ENCODE results near the gene LACTBL1. TPM values are rescaled to one million over a fixed set of nuclear protein-coding genes. Genes with fewer than 3 reads are reported as not detected.
"Not testable (repeated sequence)": the region's sequence is repeated elsewhere in the genome, so short reads cannot be mapped to it uniquely, and the experiment has no call there.

Gene LACTBL1
- total RNA-seq, 1 experiment from 2014 or later, result not detected

DNA sequence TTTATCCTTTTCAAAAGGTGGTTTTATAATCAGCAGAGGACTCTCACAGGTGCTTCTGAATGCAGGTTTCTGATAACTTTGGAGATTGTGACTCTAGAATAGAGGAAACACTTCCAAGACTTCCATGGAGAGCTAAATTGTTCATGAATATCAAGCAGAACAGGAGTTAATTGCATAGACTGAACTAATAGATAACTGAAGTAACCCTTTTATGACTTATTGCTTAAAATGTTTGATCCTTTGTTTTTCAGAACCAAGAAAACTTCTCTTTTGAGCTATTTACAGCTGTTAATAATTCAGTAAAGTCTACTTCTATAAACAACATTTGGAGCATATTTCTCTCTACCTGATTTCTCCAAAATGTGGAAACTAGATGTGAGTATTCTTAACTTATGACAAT, 23.1 kb upstream of the LACTBL1 start:
- H3K27ac ChIP-seq (ENCODE audit: insufficient read length, low read depth, low read length), result no peak overlapping the region
- no peaks in the 10 kb centered on the region for H3K79me2 ChIP-seq (ENCODE audit: insufficient read depth, low read length)
- no peak overlapping the region for H4K8ac ChIP-seq (replicated peaks; ENCODE audit: insufficient read length, low read depth, low read length)
- no peak overlapping the region for H3T11ph ChIP-seq (ENCODE audit: low read length)
- no peak overlapping the region for H3K56ac ChIP-seq (ENCODE audit: insufficient read length, low read depth, low read length)
- peaks cover 12% of the 10 kb centered on the region for H3K9me3 ChIP-seq (ENCODE audit: control insufficient read depth, low read depth, low read length)
- no peak overlapping the region for H3K18ac ChIP-seq (ENCODE audit: insufficient read length, low read depth, low read length)
- H2BK120ac ChIP-seq (ENCODE audit: low read depth, low read length, poor library complexity, severe bottlenecking), result no peak overlapping the region
- H3K27me3 ChIP-seq (ENCODE audit: insufficient read depth, low read length), result no peaks in the 10 kb centered on the region
- H2BK15ac ChIP-seq (ENCODE audit: low read depth, low read length), result no peak overlapping the region
- H2AK5ac ChIP-seq (ENCODE audit: insufficient read length, low read length), result no peak overlapping the region
- H3K4me3 Mint-ChIP-seq, result no peak overlapping the region
- H3K9ac ChIP-seq (ENCODE audit: extremely low read depth, insufficient read length, low read length), result no peak overlapping the region
- no peak overlapping the region for H4K5ac ChIP-seq (ENCODE audit: insufficient read length, low read depth, low read length)
- H3K79me1 ChIP-seq (ENCODE audit: insufficient read depth, low read depth, low read length, poor library complexity, severe bottlenecking), result no peaks in the 10 kb centered on the region
- H3K36me3 Mint-ChIP-seq (ENCODE audit: insufficient read depth in 1 of 3, low read depth in 3 of 3), result peaks cover 3 to 10% (median 9%) of the 10 kb centered on the region in 3 experiments
- no peak for DNase-seq
- no peak overlapping the region for H4K91ac ChIP-seq (ENCODE audit: insufficient read length, low read depth, low read length)
- no peak overlapping the region for H2AFZ ChIP-seq (ENCODE audit: low read length)
- no peaks in the 10 kb centered on the region for H3K23me2 ChIP-seq (ENCODE audit: insufficient read length, low read depth, low read length, poor library complexity, severe bottlenecking)
- no peaks in the 10 kb centered on the region for H4K20me1 ChIP-seq (ENCODE audit: control insufficient read depth, insufficient read depth, insufficient read length)
- H3K4me1 ChIP-seq (ENCODE audit: insufficient read depth, low read length), result no peaks in the 10 kb centered on the region
- peaks cover 32 to 36% of the 10 kb centered on the region in 2 experiments for H3K9me3 Mint-ChIP-seq
- no peak overlapping the region for H3K4me2 ChIP-seq (ENCODE audit: insufficient read depth, insufficient read length, low read length)
- no peak overlapping the region for H3K27ac Mint-ChIP-seq
- no peaks in the 10 kb centered on the region; the same call in 1 of the 2 replicates for H3K27me3 Mint-ChIP-seq (ENCODE audit: low read depth)
- no peak overlapping the region for H2BK20ac ChIP-seq (ENCODE audit: low read depth, low read length, poor library complexity, severe bottlenecking)
- TF ChIP-seq, protein P1, sequence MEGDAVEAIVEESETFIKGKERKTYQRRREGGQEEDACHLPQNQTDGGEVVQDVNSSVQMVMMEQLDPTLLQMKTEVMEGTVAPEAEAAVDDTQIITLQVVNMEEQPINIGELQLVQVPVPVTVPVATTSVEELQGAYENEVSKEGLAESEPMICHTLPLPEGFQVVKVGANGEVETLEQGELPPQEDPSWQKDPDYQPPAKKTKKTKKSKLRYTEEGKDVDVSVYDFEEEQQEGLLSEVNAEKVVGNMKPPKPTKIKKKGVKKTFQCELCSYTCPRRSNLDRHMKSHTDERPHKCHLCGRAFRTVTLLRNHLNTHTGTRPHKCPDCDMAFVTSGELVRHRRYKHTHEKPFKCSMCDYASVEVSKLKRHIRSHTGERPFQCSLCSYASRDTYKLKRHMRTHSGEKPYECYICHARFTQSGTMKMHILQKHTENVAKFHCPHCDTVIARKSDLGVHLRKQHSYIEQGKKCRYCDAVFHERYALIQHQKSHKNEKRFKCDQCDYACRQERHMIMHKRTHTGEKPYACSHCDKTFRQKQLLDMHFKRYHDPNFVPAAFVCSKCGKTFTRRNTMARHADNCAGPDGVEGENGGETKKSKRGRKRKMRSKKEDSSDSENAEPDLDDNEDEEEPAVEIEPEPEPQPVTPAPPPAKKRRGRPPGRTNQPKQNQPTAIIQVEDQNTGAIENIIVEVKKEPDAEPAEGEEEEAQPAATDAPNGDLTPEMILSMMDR (conservative IDR thresholded peaks at IDR 0.05), result no peak
- H2BK12ac ChIP-seq (ENCODE audit: insufficient read length, low read depth, low read length), result no peak overlapping the region
- H3K14ac ChIP-seq (ENCODE audit: insufficient read depth, low read length), result no peak overlapping the region
- no peak overlapping the region for H3K4ac ChIP-seq (ENCODE audit: low read depth, low read length)
- no peak overlapping the region for H3K23ac ChIP-seq (ENCODE audit: insufficient read length, low read depth, low read length)
- H3K4me1 Mint-ChIP-seq, result no peaks in the 10 kb centered on the region
- no peak overlapping the region for H2BK5ac ChIP-seq (ENCODE audit: insufficient read length, low read length)

DNA sequence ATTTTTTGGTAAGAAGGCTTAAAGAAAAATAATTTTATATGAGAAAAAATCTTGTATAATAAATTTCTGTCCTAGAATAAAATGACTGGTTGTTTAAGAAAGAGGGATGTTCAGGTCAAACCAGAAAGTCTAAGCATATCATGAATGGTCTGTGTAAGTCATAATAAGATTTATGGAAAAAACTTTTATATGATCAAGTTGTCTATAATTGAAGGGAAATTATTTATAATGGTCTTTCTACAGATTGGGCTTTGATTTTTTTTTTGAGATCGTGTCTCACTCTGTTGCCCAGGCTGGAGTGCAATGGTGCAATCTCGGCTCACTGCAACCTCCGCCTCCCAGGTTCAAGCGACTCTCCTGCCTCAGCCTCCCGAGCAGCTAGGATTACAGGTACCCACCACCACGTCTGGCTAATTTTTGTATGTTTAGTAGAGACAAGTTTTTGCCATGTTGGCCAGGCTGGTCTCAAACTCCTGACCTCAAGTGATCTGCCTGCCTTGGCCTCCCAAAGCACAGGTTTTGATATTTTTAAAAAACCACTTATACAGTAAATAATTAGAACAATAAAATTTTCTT, 20.6 kb upstream of the LACTBL1 start:
- H3K56ac ChIP-seq (ENCODE audit: insufficient read length, low read depth, low read length); H4K5ac ChIP-seq (ENCODE audit: insufficient read length, low read depth, low read length): not testable (repeated sequence)
- peaks cover 34 to 38% of the 10 kb centered on the region in 2 experiments for H3K9me3 Mint-ChIP-seq

More for the DNA sequence above, 20.6 kb upstream of the LACTBL1 start:
- not testable (repeated sequence) for H4K8ac ChIP-seq (replicated peaks; ENCODE audit: insufficient read length, low read depth, low read length); H3K23me2 ChIP-seq (ENCODE audit: insufficient read length, low read depth, low read length, poor library complexity, severe bottlenecking); H3K9ac ChIP-seq (ENCODE audit: extremely low read depth, insufficient read length, low read length); H2BK5ac ChIP-seq (ENCODE audit: insufficient read length, low read length); H2AFZ ChIP-seq (ENCODE audit: low read length); H3K79me2 ChIP-seq (ENCODE audit: insufficient read depth, low read length); H2BK20ac ChIP-seq (ENCODE audit: low read depth, low read length, poor library complexity, severe bottlenecking); H3T11ph ChIP-seq (ENCODE audit: low read length); H3K23ac ChIP-seq (ENCODE audit: insufficient read length, low read depth, low read length); H3K4me1 Mint-ChIP-seq; H3K4me3 Mint-ChIP-seq; H2BK12ac ChIP-seq (ENCODE audit: insufficient read length, low read depth, low read length); H3K79me1 ChIP-seq (ENCODE audit: insufficient read depth, low read depth, low read length, poor library complexity, severe bottlenecking); H2AK5ac ChIP-seq (ENCODE audit: insufficient read length, low read length); H3K18ac ChIP-seq (ENCODE audit: insufficient read length, low read depth, low read length); H3K14ac ChIP-seq (ENCODE audit: insufficient read depth, low read length); H3K4me2 ChIP-seq (ENCODE audit: insufficient read depth, insufficient read length, low read length); H2BK120ac ChIP-seq (ENCODE audit: low read depth, low read length, poor library complexity, severe bottlenecking); H4K91ac ChIP-seq (ENCODE audit: insufficient read length, low read depth, low read length); H3K27ac ChIP-seq (ENCODE audit: insufficient read length, low read depth, low read length); H2BK15ac ChIP-seq (ENCODE audit: low read depth, low read length); H3K27ac Mint-ChIP-seq; H4K20me1 ChIP-seq (ENCODE audit: control insufficient read depth, insufficient read depth, insufficient read length); DNase-seq; H3K27me3 ChIP-seq (ENCODE audit: insufficient read depth, low read length); H3K4ac ChIP-seq (ENCODE audit: low read depth, low read length); H3K27me3 Mint-ChIP-seq (ENCODE audit: low read depth); H3K4me1 ChIP-seq (ENCODE audit: insufficient read depth, low read length)
- peaks cover 12% of the 10 kb centered on the region for H3K9me3 ChIP-seq (ENCODE audit: control insufficient read depth, low read depth, low read length)
- WGBS (ENCODE audit: extremely low coverage, insufficient read length, low lambda C conversion rate), result no CpG with 5 or more reads among the region's 6 CpGs
- peaks cover 3 to 10% (median 9%) of the 10 kb centered on the region in 3 experiments for H3K36me3 Mint-ChIP-seq (ENCODE audit: insufficient read depth in 1 of 3, low read depth in 3 of 3)
